Right atrium auricular region (tissue), 2 donors: ENCODE measurements around the gene NHERF2. TPM values are rescaled to one million over a fixed set of nuclear protein-coding genes. Genes with fewer than 3 reads are reported as not detected.

Source experiments
- DNase-seq: peaks from one replicate; pipeline ENCODE4 v3.0.0-alpha.2; 2019; ENCODE audit warnings: low spot score
- H3K27ac ChIP-seq, 2 donors: fragments of 200-600 bp; sonication (generic); 1 replicate in 1 of 2; 2 replicates in 1 of 2; pipeline ENCODE4 v1.5.1; 2016 to 2019
- H3K27me3 ChIP-seq, 2 donors: fragments of 200-600 bp; sonication (generic); one replicate each; pipeline versions ENCODE4 v1.5.1 to v1.6.0; 2017 to 2019
- H3K36me3 ChIP-seq: fragments of 200-600 bp; sonication (generic); one replicate; pipeline ENCODE4 v1.5.1; 2016
- H3K4me1 ChIP-seq, 2 donors: fragments of 200-600 bp; sonication (generic); one replicate each; pipeline versions ENCODE4 v1.5.1 to v1.6.0; 2017 to 2019
- H3K4me3 ChIP-seq, 2 donors: fragments of 200-600 bp; sonication (generic); 1 replicate in 1 of 2; 2 replicates in 1 of 2; pipeline ENCODE4 v1.5.1; 2017 to 2019; ENCODE audit warnings: mild to moderate bottlenecking in 1 of 2, moderate library complexity in 1 of 2
- H3K9me3 ChIP-seq, 2 donors: fragments of 200-600 bp; sonication (generic); one replicate each; pipeline ENCODE4 v1.5.1; 2019
- CTCF ChIP-seq, 2 donors: fragments of 200-600 bp; sonication (generic); IDR thresholded peaks; one replicate each; pipeline ENCODE4 v1.5.1; 2019; ENCODE audit warnings: antibody characterized with exemption in 2 of 2
- total RNA-seq, 2 donors: library from RNA; depleted of rRNA; stranded (reverse); fragments of >200 nt; gene quantifications; one replicate each; pipeline ENCODE4 v1.1.0, GENCODE V29; 2016

The NHERF2 gene
- total RNA-seq, 2 donors from 2014 or later, result 187 to 213 TPM

GRCh38 chr16:2053897-2054296 lies 27.2 kb downstream of the NHERF2 start:
- no peak for DNase-seq
- no peaks in the 10 kb centered on the region for H3K27me3 ChIP-seq
- peaks cover 33% of the 10 kb centered on the region for H3K36me3 ChIP-seq
- H3K4me1 ChIP-seq, result peaks cover 0 to 7% of the 10 kb centered on the region in 2 donors
- TF ChIP-seq CTCF (IDR thresholded peaks at IDR 0.05), result no peak
- H3K9me3 ChIP-seq, result no peaks in the 10 kb centered on the region
- no peak overlapping the region for H3K27ac ChIP-seq
- no peak overlapping the region for H3K4me3 ChIP-seq

- Histone ChIP-seq H3K36me3 (peaks cover 33% of the 10 kb centered on the region), H3K27ac (no peak overlapping the region), H3K4me1 (no peaks in the 10 kb centered on the region), H3K27me3 (no peaks in the 10 kb centered on the region), H3K4me3 (no peak overlapping the region), H3K9me3 (no peaks in the 10 kb centered on the region)
- TF ChIP-seq CTCF (IDR thresholded peaks at IDR 0.05), result no peak
- DNase-seq, result no peak
Observed at GRCh38 chr16:2054543-2055245, 28.0 kb downstream of the NHERF2 start.

- Histone ChIP-seq H3K4me3 (no peak overlapping the region), H3K9me3 (no peaks in the 10 kb centered on the region), H3K27ac (no peak overlapping the region), H3K4me1 (no peaks in the 10 kb centered on the region), H3K36me3 (peaks cover 38% of the 10 kb centered on the region), H3K27me3 (no peaks in the 10 kb centered on the region)
- TF ChIP-seq CTCF (IDR thresholded peaks at IDR 0.05), result peak in 1 of 2 donors; percentile 38
- no peak for DNase-seq
Observed at GRCh38 chr16:2056077-2056476, 29.4 kb downstream of the NHERF2 start.

GRCh38 chr16:2056681-2057407 lies 30.1 kb downstream of the NHERF2 start:
- Histone ChIP-seq H3K9me3 (no peaks in the 10 kb centered on the region), H3K4me1 (no peaks in the 10 kb centered on the region), H3K27me3 (no peaks in the 10 kb centered on the region), H3K4me3 (no peak overlapping the region), H3K36me3 (peaks cover 39% of the 10 kb centered on the region), H3K27ac (no peak overlapping the region)
- DNase-seq, result no peak
- no peak for TF ChIP-seq CTCF (IDR thresholded peaks at IDR 0.05)

GRCh38 chr16:2057438-2057837 lies 30.7 kb downstream of the NHERF2 start:
- no peaks in the 10 kb centered on the region for H3K4me1 ChIP-seq
- H3K4me3 ChIP-seq, result no peak overlapping the region
- H3K9me3 ChIP-seq, result no peaks in the 10 kb centered on the region
- H3K27me3 ChIP-seq, result no peaks in the 10 kb centered on the region
- no peak for DNase-seq
- TF ChIP-seq CTCF (IDR thresholded peaks at IDR 0.05), result no peak
- H3K36me3 ChIP-seq, result peaks cover 45% of the 10 kb centered on the region
- H3K27ac ChIP-seq, result no peak overlapping the region
